HL-60 (cell line): ENCODE measurements around the gene DNAAF9.

Experiments used
- DNase-seq, 2 experiments: peaks; one replicate each; pipeline ENCODE4 v3.0.0-alpha.2; 2010 to 2020; ENCODE audit warnings: low read depth in 1 of 2, low spot score in 1 of 2
- H3K27ac ChIP-seq: fragments of 250-450 bp; sonication (Bioruptor Pico); replicated peaks from 2 replicates; pipeline ENCODE4 v1.5.1; 2020; ENCODE audit warnings: mild to moderate bottlenecking, moderate library complexity
- H3K27me3 ChIP-seq: fragments of 250-450 bp; sonication (Bioruptor Pico); 2 replicates; pipeline ENCODE4 v1.5.1; 2021; ENCODE audit warnings: mild to moderate bottlenecking, moderate library complexity; ENCODE audit not compliant: insufficient read depth, poor library complexity, severe bottlenecking
- H3K4me3 ChIP-seq: replicated peaks from 2 replicates; pipeline ENCODE4 v1.5.1; 2011; ENCODE audit warnings: mild to moderate bottlenecking, control low read depth, low read length; ENCODE audit not compliant: insufficient read depth
- GABPA ChIP-seq: IDR thresholded peaks from 2 replicates; pipeline ENCODE4 v1.6.1; 2012; ENCODE audit warnings: low read depth
- POLR2AphosphoS5 ChIP-seq: IDR thresholded peaks from 2 replicates; pipeline ENCODE4 v1.6.1; 2012; ENCODE audit warnings: low read depth
- REST ChIP-seq: IDR thresholded peaks from 2 replicates; pipeline ENCODE4 v1.6.1; 2012; ENCODE audit warnings: low read depth; ENCODE audit not compliant: insufficient replicate concordance
- SPI1 ChIP-seq: IDR thresholded peaks from 2 replicates; pipeline ENCODE4 v1.6.1; 2012; ENCODE audit warnings: low read depth, mild to moderate bottlenecking, borderline replicate concordance
- TF ChIP-seq, protein P1 (sequence below): IDR thresholded peaks from one replicate; pipeline ENCODE4 v1.5.1; 2011; ENCODE audit warnings: low read length, control low read depth, inconsistent platforms; ENCODE audit not compliant: insufficient read depth

DNAAF9 gene

DNA sequence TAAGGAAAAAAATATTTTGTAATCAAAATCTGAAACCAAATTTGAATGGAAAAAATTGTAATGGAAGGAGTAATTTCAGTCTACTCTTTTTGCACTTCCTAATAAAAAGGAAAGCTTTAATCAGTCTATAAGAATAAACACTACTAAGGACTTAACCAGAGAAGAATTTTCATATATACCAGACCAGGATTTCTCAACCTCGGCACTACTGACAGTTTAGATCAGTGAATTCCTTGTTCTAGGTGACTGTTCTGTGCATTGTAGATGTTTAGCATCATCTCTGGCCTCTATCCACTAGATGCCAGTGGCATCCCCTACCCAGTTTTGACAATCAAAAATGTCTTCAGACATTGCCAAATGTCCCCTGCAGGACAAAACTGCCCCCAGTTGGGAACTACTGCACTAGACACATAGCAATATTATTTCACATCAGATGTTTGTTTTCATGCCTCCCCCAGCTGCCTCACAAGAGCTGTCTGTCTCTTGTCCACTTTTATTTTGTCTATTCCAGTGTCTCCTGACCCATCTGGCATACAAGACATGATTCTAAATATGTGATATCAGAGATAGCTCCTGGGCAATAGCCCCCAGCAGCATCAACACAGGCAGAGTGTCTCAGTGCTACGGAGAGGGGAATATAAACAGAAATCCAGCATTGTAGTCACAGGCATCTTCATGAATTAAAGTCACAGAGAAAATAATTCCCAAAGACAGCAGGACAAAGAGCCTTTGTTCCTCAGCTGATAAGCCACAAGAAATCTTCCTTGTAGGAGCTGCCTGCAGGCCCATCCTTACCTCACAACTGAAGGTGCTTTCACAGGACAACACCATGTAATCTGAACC is 27.0 kb downstream of the DNAAF9 start:
- Histone ChIP-seq H3K27ac (no peak overlapping the region), H3K4me3 (no peak overlapping the region), H3K27me3 (no peaks in the 10 kb centered on the region)
- DNase-seq: no peak
- TF ChIP-seq POLR2AphosphoS5: no peak

DNA sequence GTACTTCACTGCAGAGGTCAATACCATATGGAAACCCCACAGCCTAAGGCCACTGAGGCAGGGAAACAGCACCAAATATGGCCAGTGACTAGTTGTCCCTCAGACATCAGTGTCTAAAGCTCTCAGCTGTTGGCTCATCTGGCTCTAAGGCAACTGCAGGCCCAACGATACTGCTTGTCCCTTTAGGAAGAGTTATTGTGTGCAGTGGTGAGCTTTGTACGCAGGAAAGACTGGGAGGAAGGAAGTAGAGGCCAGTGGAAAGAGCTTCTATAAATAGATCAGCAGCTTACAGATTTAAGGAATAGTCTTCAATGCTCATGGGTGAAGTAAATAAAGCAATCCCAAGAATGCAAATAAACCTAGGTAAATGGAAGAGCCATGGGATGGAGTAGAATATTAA is 29.3 kb downstream of the DNAAF9 start:
- Histone ChIP-seq H3K27me3 (no peaks in the 10 kb centered on the region), H3K4me3 (no peak overlapping the region), H3K27ac (no peak overlapping the region)
- TF ChIP-seq, protein P1, sequence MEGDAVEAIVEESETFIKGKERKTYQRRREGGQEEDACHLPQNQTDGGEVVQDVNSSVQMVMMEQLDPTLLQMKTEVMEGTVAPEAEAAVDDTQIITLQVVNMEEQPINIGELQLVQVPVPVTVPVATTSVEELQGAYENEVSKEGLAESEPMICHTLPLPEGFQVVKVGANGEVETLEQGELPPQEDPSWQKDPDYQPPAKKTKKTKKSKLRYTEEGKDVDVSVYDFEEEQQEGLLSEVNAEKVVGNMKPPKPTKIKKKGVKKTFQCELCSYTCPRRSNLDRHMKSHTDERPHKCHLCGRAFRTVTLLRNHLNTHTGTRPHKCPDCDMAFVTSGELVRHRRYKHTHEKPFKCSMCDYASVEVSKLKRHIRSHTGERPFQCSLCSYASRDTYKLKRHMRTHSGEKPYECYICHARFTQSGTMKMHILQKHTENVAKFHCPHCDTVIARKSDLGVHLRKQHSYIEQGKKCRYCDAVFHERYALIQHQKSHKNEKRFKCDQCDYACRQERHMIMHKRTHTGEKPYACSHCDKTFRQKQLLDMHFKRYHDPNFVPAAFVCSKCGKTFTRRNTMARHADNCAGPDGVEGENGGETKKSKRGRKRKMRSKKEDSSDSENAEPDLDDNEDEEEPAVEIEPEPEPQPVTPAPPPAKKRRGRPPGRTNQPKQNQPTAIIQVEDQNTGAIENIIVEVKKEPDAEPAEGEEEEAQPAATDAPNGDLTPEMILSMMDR: no peak
- TF ChIP-seq POLR2AphosphoS5 (no peak), REST (no peak), GABPA (no peak), SPI1 (no peak)
- no peak for DNase-seq

DNA sequence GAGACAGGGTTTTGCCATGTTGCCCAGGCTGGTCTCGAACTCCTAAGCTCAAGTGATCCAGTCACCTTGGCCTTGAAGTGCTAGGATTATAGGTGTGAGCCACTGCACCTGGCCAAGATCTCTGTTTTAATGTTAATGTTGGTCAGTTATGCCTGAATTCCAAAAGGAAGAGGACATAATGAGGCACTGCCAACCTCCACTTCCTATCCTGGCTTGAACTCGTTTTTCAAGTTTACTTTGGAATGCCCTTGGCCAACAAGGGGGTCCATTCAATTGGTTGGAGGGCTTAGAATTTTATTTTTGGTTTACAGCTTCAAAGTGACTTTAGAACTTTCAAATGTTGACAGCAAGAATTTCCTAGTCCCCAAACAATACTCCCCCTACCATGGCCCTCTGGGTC is 29.8 kb downstream of the DNAAF9 start:
- TF ChIP-seq SPI1: no peak
- TF ChIP-seq REST: no peak
- TF ChIP-seq, protein P1: no peak
- TF ChIP-seq GABPA: no peak
- TF ChIP-seq POLR2AphosphoS5: no peak
- H3K27ac ChIP-seq: no peak overlapping the region
- H3K4me3 ChIP-seq: no peak overlapping the region
- H3K27me3 ChIP-seq: no peaks in the 10 kb centered on the region
- DNase-seq: no peak

GRCh38 chr20:3374296-3374695 is 33.2 kb downstream of the DNAAF9 start:
- no peak overlapping the region for H3K27ac ChIP-seq
- no peak for TF ChIP-seq GABPA
- TF ChIP-seq POLR2AphosphoS5: no peak
- no peak for TF ChIP-seq REST
- TF ChIP-seq, protein P1: no peak
- TF ChIP-seq SPI1: no peak
- H3K4me3 ChIP-seq: no peak overlapping the region
- no peak for DNase-seq
- no peaks in the 10 kb centered on the region for H3K27me3 ChIP-seq
